Memory B cell (primary cell): Measurements from ENCODE around the gene CLASRP.
"Not testable (repeated sequence)": the region's sequence is repeated elsewhere in the genome, so short reads cannot be mapped to it uniquely, and the experiment has no call there.

Source experiments
- ATAC-seq: fragments of 150-1000 bp; cut with Tn5 transposase; 2 replicates; pipeline ENCODE4 v1.10.0; 2021; ENCODE audit warnings: low read depth, mild to moderate bottlenecking, moderate library complexity
- DNase-seq, 2 donors: peaks; one replicate each; pipeline ENCODE4 v3.0.0; 2022; ENCODE audit warnings: low spot score in 2 of 2
- H3K27ac Mint-ChIP-seq: one replicate; pipeline ENCODE4 v1.8.0; 2022; ENCODE audit warnings: mild to moderate bottlenecking, moderate library complexity, mixed read lengths
- H3K27me3 Mint-ChIP-seq: one replicate; pipeline ENCODE4 v1.8.0; 2022; ENCODE audit warnings: mixed read lengths
- H3K36me3 Mint-ChIP-seq: one replicate; pipeline ENCODE4 v1.8.0; 2022; ENCODE audit warnings: mild to moderate bottlenecking, mixed read lengths
- H3K4me1 Mint-ChIP-seq: one replicate; pipeline ENCODE4 v1.8.0; 2022; ENCODE audit warnings: mixed read lengths
- H3K4me3 Mint-ChIP-seq: one replicate; pipeline ENCODE4 v1.8.0; 2022; ENCODE audit warnings: mild to moderate bottlenecking, moderate library complexity, mixed read lengths
- H3K9me3 Mint-ChIP-seq: one replicate; pipeline ENCODE4 v1.8.0; 2022; ENCODE audit warnings: mixed read lengths

Gene CLASRP

DNA sequence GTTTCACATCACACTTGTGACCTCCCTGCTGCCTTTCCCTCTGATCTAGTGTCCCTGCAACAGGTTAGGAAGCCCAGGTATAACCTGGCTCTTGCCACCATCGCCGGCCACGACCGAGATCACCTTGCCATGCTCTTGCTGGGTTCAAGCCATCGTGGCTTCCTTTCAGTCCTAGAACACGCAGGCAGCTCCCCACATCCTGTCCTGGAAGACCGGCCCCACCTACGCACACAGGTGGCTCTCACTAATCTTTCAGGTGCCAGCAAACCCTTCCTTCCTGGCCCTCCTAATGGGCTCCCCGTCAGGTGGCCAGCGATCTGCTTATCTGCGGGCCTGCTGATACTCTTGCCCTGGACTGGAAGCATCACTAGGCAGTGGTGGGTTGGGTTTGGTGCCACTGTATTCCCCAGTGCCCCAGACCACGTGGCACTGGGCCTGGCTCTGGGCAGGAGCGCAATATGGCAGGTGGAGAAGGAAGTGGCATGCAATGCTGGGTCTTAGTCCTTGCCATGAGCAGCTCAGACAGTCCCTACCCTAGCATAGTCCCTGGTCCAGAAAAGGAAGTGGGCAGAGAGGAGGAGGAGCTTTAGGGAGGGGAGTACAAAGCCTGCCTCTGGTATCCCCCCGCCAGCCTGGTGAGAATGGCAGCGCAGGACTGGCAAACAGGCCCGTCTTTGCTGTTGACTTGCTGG is 66.0 kb downstream of the CLASRP start:
- H3K27me3 Mint-ChIP-seq, result no peaks in the 10 kb centered on the region
- no peak for ATAC-seq
- peaks cover 32% of the 10 kb centered on the region for H3K4me1 Mint-ChIP-seq
- H3K4me3 Mint-ChIP-seq, result peak overlapping the region; percentile 36
- no peaks in the 10 kb centered on the region for H3K9me3 Mint-ChIP-seq
- H3K27ac Mint-ChIP-seq, result peak overlapping the region; percentile 73
- H3K36me3 Mint-ChIP-seq, result no peaks in the 10 kb centered on the region
- DNase-seq, result no peak

GRCh38 chr19:45106363-45106762 is 67.5 kb downstream of the CLASRP start:
- ATAC-seq, H3K27ac Mint-ChIP-seq, DNase-seq, H3K4me3 Mint-ChIP-seq, H3K36me3 Mint-ChIP-seq, H3K27me3 Mint-ChIP-seq, H3K9me3 Mint-ChIP-seq: not testable (repeated sequence)
- H3K4me1 Mint-ChIP-seq, result peaks cover 24% of the 10 kb centered on the region

GRCh38 chr19:45107621-45108150 is 68.8 kb downstream of the CLASRP start:
- Mint-ChIP-seq H3K4me1 (peaks cover 26% of the 10 kb centered on the region), H3K4me3 (no peak overlapping the region), H3K36me3 (no peaks in the 10 kb centered on the region), H3K9me3 (no peaks in the 10 kb centered on the region), H3K27ac (no peak overlapping the region), H3K27me3 (no peaks in the 10 kb centered on the region)
- DNase-seq (no peak), ATAC-seq (no peak)

- no peak overlapping the region for H3K4me3 Mint-ChIP-seq
- H3K27ac Mint-ChIP-seq, result no peak overlapping the region
- ATAC-seq, result no peak
- no peaks in the 10 kb centered on the region for H3K27me3 Mint-ChIP-seq
- no peaks in the 10 kb centered on the region for H3K36me3 Mint-ChIP-seq
- no peaks in the 10 kb centered on the region for H3K9me3 Mint-ChIP-seq
- DNase-seq, result no peak
- H3K4me1 Mint-ChIP-seq, result peaks cover 12% of the 10 kb centered on the region
These were observed 72.0 kb downstream of the CLASRP start for GRCh38 chr19:45110851-45111266.

DNA sequence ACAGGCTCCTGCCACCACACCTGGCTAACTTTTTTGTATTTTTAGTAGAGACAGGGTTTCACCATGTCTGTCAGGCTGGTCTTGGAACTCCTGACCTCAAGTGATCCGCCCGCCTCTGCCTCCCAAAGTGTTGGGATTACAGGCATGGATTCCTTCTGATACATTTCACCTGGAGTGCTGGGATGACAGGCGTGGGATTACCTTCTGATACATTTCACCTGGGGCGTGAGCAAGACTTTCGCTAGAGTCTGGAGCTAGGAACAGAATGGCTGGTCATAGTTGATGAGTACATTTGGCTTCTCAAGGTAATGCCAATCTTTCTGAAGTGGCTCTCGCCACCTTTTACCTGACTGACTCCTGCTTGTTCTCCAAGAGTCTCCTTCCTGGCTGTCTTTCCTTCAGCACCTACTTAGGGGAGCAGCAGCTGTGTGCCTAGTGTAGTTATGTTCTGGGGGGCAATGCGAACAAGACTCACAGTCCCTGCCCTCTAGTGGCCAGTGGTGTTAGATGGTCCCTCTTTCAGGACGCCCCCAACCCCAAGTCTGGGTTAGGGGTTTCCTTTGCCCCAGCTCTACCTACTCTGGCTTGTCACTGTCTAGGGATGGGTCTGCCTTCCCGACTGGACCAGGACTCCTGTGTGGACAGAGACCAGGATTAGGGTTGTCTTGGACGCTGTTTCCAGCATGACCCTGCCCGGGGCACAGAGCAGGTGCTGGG is 73.4 kb downstream of the CLASRP start:
- DNase-seq (no peak), ATAC-seq (no peak)
- Mint-ChIP-seq H3K27ac (no peak overlapping the region), H3K27me3 (no peaks in the 10 kb centered on the region), H3K9me3 (no peaks in the 10 kb centered on the region), H3K4me1 (peaks cover 19% of the 10 kb centered on the region), H3K36me3 (no peaks in the 10 kb centered on the region), H3K4me3 (no peak overlapping the region)

DNA sequence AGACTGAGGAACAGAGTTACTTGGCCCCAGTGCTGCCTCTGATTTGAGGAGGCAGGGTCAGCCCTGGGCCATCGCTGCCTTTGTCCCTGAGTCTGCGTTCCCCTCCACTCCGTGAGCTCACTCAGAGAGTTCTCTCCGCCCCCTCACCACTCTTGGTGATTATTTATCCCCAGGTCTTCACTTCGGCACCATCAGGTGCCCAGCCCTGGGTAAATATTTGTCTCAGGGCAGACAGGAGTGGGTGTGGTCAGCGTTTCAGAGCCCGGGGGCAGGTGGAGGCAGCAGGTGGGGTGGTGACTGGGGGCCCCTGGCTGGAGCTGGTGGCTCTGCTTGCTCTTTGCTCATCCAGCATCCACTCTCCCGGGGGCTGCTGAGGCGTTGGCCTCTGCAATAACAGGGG is 74.8 kb downstream of the CLASRP start:
- H3K9me3 Mint-ChIP-seq, result no peaks in the 10 kb centered on the region
- peaks cover 26% of the 10 kb centered on the region for H3K4me1 Mint-ChIP-seq
- H3K27me3 Mint-ChIP-seq, result no peaks in the 10 kb centered on the region
- no peaks in the 10 kb centered on the region for H3K36me3 Mint-ChIP-seq
- DNase-seq, result no peak
- no peak overlapping the region for H3K27ac Mint-ChIP-seq
- no peak for ATAC-seq
- no peak overlapping the region for H3K4me3 Mint-ChIP-seq

GRCh38 chr19:45114116-45114515 is 75.3 kb downstream of the CLASRP start:
- no peaks in the 10 kb centered on the region for H3K36me3 Mint-ChIP-seq
- H3K4me3 Mint-ChIP-seq, result no peak overlapping the region
- peaks cover 29% of the 10 kb centered on the region for H3K4me1 Mint-ChIP-seq
- H3K9me3 Mint-ChIP-seq, result no peaks in the 10 kb centered on the region
- no peak overlapping the region for H3K27ac Mint-ChIP-seq
- ATAC-seq, result no peak
- DNase-seq, result no peak
- no peaks in the 10 kb centered on the region for H3K27me3 Mint-ChIP-seq

GRCh38 chr19:45115809-45116615 is 77.2 kb downstream of the CLASRP start:
- Mint-ChIP-seq H3K4me1 (peaks cover 34% of the 10 kb centered on the region), H3K27me3 (no peaks in the 10 kb centered on the region), H3K27ac (no peak overlapping the region), H3K9me3 (no peaks in the 10 kb centered on the region), H3K36me3 (no peaks in the 10 kb centered on the region), H3K4me3 (no peak overlapping the region)
- ATAC-seq (no peak), DNase-seq (no peak)

- DNase-seq (no peak), ATAC-seq (peak; percentile 49)
- Mint-ChIP-seq H3K4me1 (peaks cover 39% of the 10 kb centered on the region), H3K9me3 (no peaks in the 10 kb centered on the region), H3K36me3 (no peaks in the 10 kb centered on the region), H3K27me3 (no peaks in the 10 kb centered on the region), H3K4me3 (peak overlapping the region; percentile 71), H3K27ac (peak overlapping the region; percentile 53)
These were observed 78.3 kb downstream of the CLASRP start for GRCh38 chr19:45117167-45117594.

DNA sequence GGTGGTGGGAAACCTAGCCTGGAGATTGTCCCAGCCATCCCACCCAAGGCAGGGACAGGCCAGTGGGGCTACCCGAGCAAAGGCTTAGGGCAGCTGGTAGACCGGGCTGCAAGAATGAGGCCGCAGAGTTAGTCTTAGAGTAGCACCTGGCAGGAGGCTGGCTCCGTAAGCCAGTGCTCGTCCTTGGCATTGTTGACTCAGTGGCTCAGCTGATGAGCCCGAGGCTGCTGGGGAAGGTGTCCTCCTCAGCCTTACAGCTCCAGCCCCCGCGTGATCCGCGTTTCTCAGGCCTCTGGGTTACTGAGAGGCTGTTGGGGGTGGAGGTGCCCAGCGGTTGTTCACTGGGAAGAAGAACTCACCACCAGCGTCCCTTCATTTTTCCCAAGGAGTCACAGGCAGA is 78.8 kb downstream of the CLASRP start:
- no peak overlapping the region for H3K4me3 Mint-ChIP-seq
- no peaks in the 10 kb centered on the region for H3K36me3 Mint-ChIP-seq
- no peak for ATAC-seq
- H3K4me1 Mint-ChIP-seq, result peaks cover 38% of the 10 kb centered on the region
- H3K27me3 Mint-ChIP-seq, result no peaks in the 10 kb centered on the region
- H3K27ac Mint-ChIP-seq, result no peak overlapping the region
- no peaks in the 10 kb centered on the region for H3K9me3 Mint-ChIP-seq
- no peak for DNase-seq

DNA sequence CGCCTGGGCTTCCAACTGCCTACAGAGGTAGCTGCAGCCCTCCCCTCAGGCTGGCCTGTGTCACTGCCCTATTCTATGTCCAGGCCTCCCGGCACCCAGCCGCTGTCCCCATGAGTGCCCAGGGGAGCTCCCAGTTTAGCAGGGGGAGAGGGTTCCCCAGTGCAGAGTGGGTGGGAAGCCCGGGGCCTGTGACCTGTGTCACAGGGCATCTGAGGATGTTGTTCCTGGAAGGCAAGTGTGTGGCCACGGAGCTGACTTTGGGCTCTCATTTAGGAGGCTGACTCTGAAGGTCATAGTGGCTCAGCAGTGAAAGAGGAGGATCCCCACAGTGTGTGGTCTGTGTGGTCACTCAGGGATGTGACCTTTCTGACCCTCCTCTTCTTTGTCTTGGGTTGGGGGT is 79.3 kb downstream of the CLASRP start:
- DNase-seq (no peak), ATAC-seq (no peak)
- Mint-ChIP-seq H3K27me3 (no peaks in the 10 kb centered on the region), H3K9me3 (no peaks in the 10 kb centered on the region), H3K27ac (peak overlapping the region; percentile 78), H3K4me3 (peak overlapping the region; percentile 43), H3K36me3 (no peaks in the 10 kb centered on the region), H3K4me1 (peaks cover 38% of the 10 kb centered on the region)

DNA sequence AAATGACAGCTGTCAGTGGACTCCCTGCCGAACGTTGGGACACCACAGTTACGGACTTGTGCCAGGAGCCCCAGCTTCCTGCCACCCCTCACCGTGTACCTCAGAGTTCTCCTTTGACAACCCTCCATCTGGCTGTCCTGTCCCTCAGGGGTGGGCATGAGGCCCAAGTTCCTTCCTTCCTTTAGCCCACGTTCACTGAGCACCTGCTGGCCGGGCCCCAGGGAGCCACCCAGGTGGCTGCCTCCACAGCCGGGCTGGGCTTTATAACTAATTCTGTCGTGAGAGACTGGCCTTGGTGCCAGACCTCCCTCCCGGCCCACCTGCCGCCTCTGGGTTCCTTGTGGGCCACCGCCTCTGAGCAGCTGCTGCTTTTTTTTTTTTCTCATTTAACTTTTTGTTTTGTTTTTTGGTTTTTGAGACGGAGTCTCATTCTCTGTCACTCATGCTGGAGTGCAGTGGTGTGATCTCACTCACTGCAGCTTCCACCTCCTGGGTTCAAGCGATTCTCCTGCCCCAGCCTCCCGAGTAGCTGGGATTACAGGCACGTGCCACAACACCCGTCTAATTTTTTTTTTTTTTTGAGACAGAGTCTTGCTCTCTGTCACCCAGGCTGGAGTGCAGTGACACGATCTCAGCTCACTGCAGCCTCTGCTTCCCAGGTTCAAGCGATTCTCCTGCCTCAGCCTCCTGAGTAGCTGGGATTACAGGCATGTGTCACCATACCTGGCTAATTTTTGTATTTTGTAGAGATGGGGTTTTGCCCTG is 79.9 kb downstream of the CLASRP start:
- peaks cover 39% of the 10 kb centered on the region for H3K4me1 Mint-ChIP-seq

GRCh38 chr19:45119582-45119981 is 80.7 kb downstream of the CLASRP start:
- Mint-ChIP-seq H3K36me3 (no peaks in the 10 kb centered on the region), H3K9me3 (no peaks in the 10 kb centered on the region), H3K4me3 (no peak overlapping the region), H3K27ac (no peak overlapping the region), H3K4me1 (peaks cover 37% of the 10 kb centered on the region), H3K27me3 (no peaks in the 10 kb centered on the region)
- DNase-seq, result no peak
- no peak for ATAC-seq

More for the DNA sequence above, 79.9 kb downstream of the CLASRP start:
- not testable (repeated sequence) for H3K27me3 Mint-ChIP-seq, H3K9me3 Mint-ChIP-seq, H3K36me3 Mint-ChIP-seq
- ATAC-seq (peak; percentile 72), DNase-seq (peak in 1 of 2 donors; percentile 18)
- Mint-ChIP-seq H3K4me3 (peak overlapping the region; percentile 18), H3K27ac (peak overlapping the region; percentile 78)
